ENCODE results near the gene CCDC43.
"Not testable (repeated sequence)": the region's sequence is repeated elsewhere in the genome, so short reads cannot be mapped to it uniquely, and the experiment has no call there.

Gene CCDC43

GRCh38 chr17:44672479-44673093 lies 17.0 kb downstream of the CCDC43 start:
- in situ Hi-C loops (cut with MboI; ENCODE audit: low sequenced_read_pairs) = no loop called here

GRCh38 chr17:44666006-44666405 lies 23.6 kb downstream of the CCDC43 start:
- in situ Hi-C loops (cut with MboI; ENCODE audit: low sequenced_read_pairs) = no loop called here

GRCh38 chr17:44664867-44665266 lies 24.7 kb downstream of the CCDC43 start:
- in situ Hi-C loops (cut with MboI; ENCODE audit: low sequenced_read_pairs) = no loop called here

GRCh38 chr17:44663095-44663494 lies 26.5 kb downstream of the CCDC43 start:
- in situ Hi-C loops (cut with MboI; ENCODE audit: low sequenced_read_pairs) = no loop called here

- in situ Hi-C loops (cut with MboI; ENCODE audit: low sequenced_read_pairs) = no loop called here
Observed at GRCh38 chr17:44661835-44662234, 27.7 kb downstream of the CCDC43 start.

- in situ Hi-C loops (cut with MboI; ENCODE audit: low sequenced_read_pairs) = no loop called here
Observed at GRCh38 chr17:44655983-44656710, 33.4 kb downstream of the CCDC43 start, which contains the start of gene MEIOC. Gene MEIOC, plus strand, starts transcription at chr17:44656468. Its CDS starts 146 bp downstream, at chr17:44656614.

GRCh38 chr17:44653954-44654353 lies 35.6 kb downstream of the CCDC43 start:
- in situ Hi-C loops (cut with MboI; ENCODE audit: low sequenced_read_pairs) = no loop called here

- in situ Hi-C loops (cut with MboI; ENCODE audit: low sequenced_read_pairs) = no loop called here
Observed at GRCh38 chr17:44653384-44653783, 36.2 kb downstream of the CCDC43 start.

GRCh38 chr17:44652727-44653126 lies 36.8 kb downstream of the CCDC43 start:
- in situ Hi-C loops (cut with MboI; ENCODE audit: low sequenced_read_pairs) = no loop called here

- in situ Hi-C loops (cut with MboI; ENCODE audit: low sequenced_read_pairs) = no loop called here
Observed at GRCh38 chr17:44651228-44651627, 38.3 kb downstream of the CCDC43 start.

GRCh38 chr17:44648963-44649362 lies 40.6 kb downstream of the CCDC43 start:
- in situ Hi-C loops (cut with MboI; ENCODE audit: low sequenced_read_pairs) = no loop called here

- in situ Hi-C loops (cut with MboI; ENCODE audit: low sequenced_read_pairs) = no loop called here
Observed at GRCh38 chr17:44647736-44648135, 41.8 kb downstream of the CCDC43 start.

- in situ Hi-C loops (cut with MboI; ENCODE audit: low sequenced_read_pairs) = no loop called here
Observed at GRCh38 chr17:44646280-44646679, 43.3 kb downstream of the CCDC43 start.

GRCh38 chr17:44645341-44645740 lies 44.2 kb downstream of the CCDC43 start:
- in situ Hi-C loops (cut with MboI; ENCODE audit: low sequenced_read_pairs) = no loop called here

- in situ Hi-C loops (cut with MboI; ENCODE audit: low sequenced_read_pairs) = no loop called here
Observed at GRCh38 chr17:44642834-44643233, 46.7 kb downstream of the CCDC43 start.

- in situ Hi-C loops (cut with MboI; ENCODE audit: low sequenced_read_pairs) = no loop called here
Observed at GRCh38 chr17:44637066-44637465, 52.5 kb downstream of the CCDC43 start.

GRCh38 chr17:44636562-44636961 lies 53.0 kb downstream of the CCDC43 start:
- in situ Hi-C loops (cut with MboI; ENCODE audit: low sequenced_read_pairs) = no loop called here

- in situ Hi-C loops (cut with MboI; ENCODE audit: low sequenced_read_pairs) = not testable (repeated sequence)
Observed at GRCh38 chr17:44634401-44634800, 55.2 kb downstream of the CCDC43 start.

GRCh38 chr17:44633998-44634397 lies 55.6 kb downstream of the CCDC43 start:
- in situ Hi-C loops (cut with MboI; ENCODE audit: low sequenced_read_pairs) = no loop called here

- in situ Hi-C loops (cut with MboI; ENCODE audit: low sequenced_read_pairs) = no loop called here
Observed at GRCh38 chr17:44630703-44631102, 58.9 kb downstream of the CCDC43 start.

GRCh38 chr17:44629314-44629713 lies 60.3 kb downstream of the CCDC43 start:
- in situ Hi-C loops (cut with MboI; ENCODE audit: low sequenced_read_pairs) = no loop called here
